ENCODE measurements around the gene AP1S1.

Gene AP1S1

DNA sequence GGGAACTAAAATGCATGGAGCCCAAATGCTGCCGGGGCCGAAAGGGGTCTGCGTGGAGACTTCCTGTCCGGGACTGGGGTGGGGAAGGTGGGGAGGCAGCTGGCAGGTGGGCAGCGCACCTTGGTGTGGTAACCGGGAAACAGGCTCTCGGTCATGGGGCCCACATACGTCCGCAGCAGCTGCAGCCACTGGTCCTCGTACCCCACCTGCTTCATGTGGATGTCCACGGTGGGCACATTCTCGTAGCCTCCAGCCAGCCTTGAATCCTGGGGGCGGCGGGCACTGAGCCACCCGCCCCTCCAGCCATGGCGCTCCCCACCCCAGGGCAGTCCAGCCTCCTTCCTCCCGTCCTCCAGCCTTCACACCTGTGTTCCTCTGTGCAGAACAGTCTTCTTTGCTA lies 53.2 kb downstream of the AP1S1 start:
- Mint-ChIP-seq H3K9me3 (ENCODE audit: low read depth) (no peaks in the 10 kb centered on the region), H3K27ac (no peak overlapping the region), H3K4me1 (ENCODE audit: low read depth) (peaks cover 4% of the 10 kb centered on the region), H3K4me3 (no peak overlapping the region), H3K36me3 (peaks cover 5% of the 10 kb centered on the region), H3K27me3 (peaks cover 5% of the 10 kb centered on the region)

DNA sequence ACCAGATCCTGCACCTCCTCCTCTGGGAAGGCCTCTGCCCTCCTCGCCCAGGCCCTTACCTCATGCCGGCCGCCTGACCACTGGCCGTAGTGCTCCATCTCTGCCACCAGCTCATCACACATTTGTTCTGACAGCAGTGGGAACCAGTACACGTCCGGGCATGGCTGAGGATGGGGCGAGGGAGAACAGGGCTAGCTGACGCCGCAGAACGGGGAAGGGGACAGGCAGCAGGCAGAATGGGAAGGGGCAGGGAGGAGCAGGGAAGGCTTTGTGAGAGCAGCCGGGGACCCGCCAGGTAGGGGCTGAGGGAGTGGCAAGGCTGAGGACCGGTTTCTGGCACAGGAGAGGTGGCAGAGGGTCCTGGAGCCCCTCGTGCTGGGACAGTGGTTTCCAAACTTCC lies 54.5 kb downstream of the AP1S1 start:
- Mint-ChIP-seq H3K36me3 (peaks cover 5% of the 10 kb centered on the region), H3K9me3 (ENCODE audit: low read depth) (no peaks in the 10 kb centered on the region), H3K27me3 (peaks cover 1% of the 10 kb centered on the region), H3K27ac (no peak overlapping the region), H3K4me1 (ENCODE audit: low read depth) (peaks cover 2% of the 10 kb centered on the region), H3K4me3 (no peak overlapping the region)

DNA sequence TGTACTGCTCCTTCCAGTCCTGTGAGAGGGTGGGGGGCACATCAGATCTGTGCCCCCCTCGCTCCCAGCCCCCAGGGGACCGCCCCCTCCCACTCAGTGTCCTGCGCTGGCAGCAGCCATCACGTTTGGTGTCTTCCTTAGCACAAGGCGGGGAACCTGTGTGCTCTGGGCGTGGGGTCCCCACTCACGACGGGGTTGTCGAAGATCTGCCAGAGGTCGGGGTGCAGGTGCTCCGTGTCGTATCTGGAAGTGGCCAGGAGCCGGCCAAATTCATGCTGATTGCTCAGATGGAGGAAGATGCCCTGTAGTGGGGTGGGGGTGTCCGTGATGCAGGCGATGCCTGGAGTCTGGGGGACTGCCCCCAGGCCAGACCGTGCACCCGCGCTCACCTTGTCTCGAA lies 55.9 kb downstream of the AP1S1 start:
- H3K36me3 Mint-ChIP-seq = peaks cover 5% of the 10 kb centered on the region
- no peak overlapping the region for H3K27ac Mint-ChIP-seq
- H3K4me3 Mint-ChIP-seq = no peak overlapping the region
- H3K27me3 Mint-ChIP-seq = no peaks in the 10 kb centered on the region
- no peaks in the 10 kb centered on the region for H3K9me3 Mint-ChIP-seq (ENCODE audit: low read depth)
- no peaks in the 10 kb centered on the region for H3K4me1 Mint-ChIP-seq (ENCODE audit: low read depth)

Data from activated naive CD8-positive, alpha-beta T cell (primary cell).